Kidney (tissue), 14 donors: ENCODE results near the gene PROP1. TPM values are rescaled to one million over a fixed set of nuclear protein-coding genes. Genes with fewer than 3 reads are reported as not detected.

Experiments used
- DNase-seq, 5 donors: peaks; one replicate each; pipeline ENCODE4 v3.0.0-alpha.2; 2013 to 2020
- FAIRE-seq: peaks from 2 replicates; lab custom pipeline; 2012; peaks lifted over from hg19 to GRCh38; lab: Jason Lieb, UNC
- H3K27ac ChIP-seq, 2 donors: one replicate each; pipeline ENCODE4 v1.7.0; 2013; ENCODE audit warnings: low read depth in 2 of 2, low read length in 2 of 2, inconsistent platforms in 1 of 2
- H3K27me3 ChIP-seq: one replicate; pipeline ENCODE4 v1.7.1; 2013; ENCODE audit warnings: low read length, inconsistent platforms; ENCODE audit not compliant: control insufficient read depth, insufficient read depth
- H3K36me3 ChIP-seq, 3 donors: one replicate each; pipeline versions ENCODE4 v1.7.0 to v1.7.1; 2013; ENCODE audit warnings: low read length in 3 of 3, control low read depth in 1 of 3, inconsistent platforms in 1 of 3; ENCODE audit not compliant: insufficient read depth in 3 of 3, control insufficient read depth in 2 of 3
- H3K4me1 ChIP-seq, 3 donors: one replicate each; pipeline versions ENCODE4 v1.7.0 to v1.7.1; 2013; ENCODE audit warnings: low read length in 3 of 3, inconsistent platforms in 1 of 3, low read depth in 1 of 3; ENCODE audit not compliant: control insufficient read depth in 2 of 3, insufficient read depth in 2 of 3
- H3K4me3 ChIP-seq, 3 donors: one replicate each; pipeline versions ENCODE4 v1.7.0 to v1.8.1; 2013; ENCODE audit warnings: low read length in 3 of 3, control low read depth in 1 of 3, inconsistent platforms in 1 of 3
- H3K9ac ChIP-seq, 3 donors: one replicate each; pipeline versions ENCODE4 v1.7.0 to v1.7.1; 2013; ENCODE audit warnings: low read length in 3 of 3, control low read depth in 1 of 3, inconsistent platforms in 1 of 3
- H3K9me3 ChIP-seq, 3 donors: one replicate each; pipeline versions ENCODE4 v1.7.0 to v1.7.1; 2013; ENCODE audit warnings: low read length in 3 of 3, control low read depth in 1 of 3, inconsistent platforms in 1 of 3; ENCODE audit not compliant: control insufficient read depth in 2 of 3, insufficient read depth in 1 of 3
- CTCF ChIP-seq: IDR thresholded peaks from 3 replicates; pipeline ENCODE4 v1.5.1; 2012; ENCODE audit warnings: mild to moderate bottlenecking, moderate library complexity, borderline replicate concordance; ENCODE audit not compliant: insufficient read depth; ENCODE audit errors: extremely low read depth
- intact Hi-C: fragments of 100-400 bp; cut with DNase I; formaldehyde crosslinking; loops from one replicate; pipeline ENCODE4 v1.11.1; 2022
- polyA plus RNA-seq: library from polyadenylated mRNA; stranded (reverse); fragments of 350-450 nt; fragmentation: Illumina TruSeq; extraction: RNeasy Lipid Tissue Mini Kit (QIAGEN cat#74804); gene quantifications from one replicate; pipeline ENCODE4 v1.2.3, GENCODE V29; 2014; ENCODE audit warnings: low read depth, low replicate concordance; ENCODE audit not compliant: insufficient read depth
- total RNA-seq: library from RNA; stranded (reverse); fragmentation: NEBNext Ultra II Directional; extraction: Animal tissue kit (Norgen Biotek cat#: 25700); gene quantifications from one replicate; pipeline ENCODE4 v1.2.1, GENCODE V29; 2021
- donor health status: control.
- donor health status: control.
- donor health status: control.
- donor health status: control.
- donor health status: control.
- donor health status: DM: yes; HTN: yes; CAD: no.
- donor health status: Normal renal cell carcinoma (clear cell type).

PROP1 gene
- total and polyA plus RNA-seq, 2 donors from 2014 or later = not detected

- Histone ChIP-seq H3K9me3 (no peaks in the 10 kb centered on the region), H3K4me1 (no peaks in the 10 kb centered on the region), H3K27ac (no peak overlapping the region), H3K27me3 (peaks cover 11% of the 10 kb centered on the region), H3K4me3 (no peak overlapping the region), H3K36me3 (no peaks in the 10 kb centered on the region), H3K9ac (no peak overlapping the region)
- DNase-seq (no peak), FAIRE-seq (no peak)
- TF ChIP-seq CTCF = no peak
- intact Hi-C loops = no loop called here
These were observed 6.9 kb downstream of the PROP1 start for GRCh38 chr5:177988989-177989625.

DNA sequence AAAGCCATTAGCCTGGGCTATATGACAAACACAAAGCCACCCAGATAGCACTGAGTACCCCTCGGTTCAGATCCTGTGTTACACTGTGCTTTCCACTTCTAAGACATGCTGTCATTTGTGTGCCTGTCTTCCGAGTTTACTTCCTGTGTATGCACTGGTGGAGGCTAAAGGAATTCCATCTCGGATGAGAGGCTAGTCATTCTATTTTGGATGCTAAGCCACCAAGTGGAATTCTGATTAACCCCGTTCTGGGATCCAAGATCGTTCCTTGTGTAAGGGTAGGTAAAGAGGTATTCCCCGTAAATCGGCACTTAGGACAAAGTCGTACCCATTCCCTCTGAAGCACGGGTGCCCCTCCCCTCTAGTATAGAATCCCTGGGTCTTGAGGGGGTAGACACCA lies 8.7 kb downstream of the PROP1 start:
- Histone ChIP-seq H3K4me1 (no peaks in the 10 kb centered on the region), H3K4me3 (no peak overlapping the region), H3K9me3 (no peaks in the 10 kb centered on the region), H3K27ac (no peak overlapping the region), H3K9ac (no peak overlapping the region), H3K27me3 (peaks cover 24% of the 10 kb centered on the region), H3K36me3 (no peaks in the 10 kb centered on the region)
- intact Hi-C loops = no loop called here
- no peak for TF ChIP-seq CTCF
- DNase-seq (no peak), FAIRE-seq (no peak)

DNA sequence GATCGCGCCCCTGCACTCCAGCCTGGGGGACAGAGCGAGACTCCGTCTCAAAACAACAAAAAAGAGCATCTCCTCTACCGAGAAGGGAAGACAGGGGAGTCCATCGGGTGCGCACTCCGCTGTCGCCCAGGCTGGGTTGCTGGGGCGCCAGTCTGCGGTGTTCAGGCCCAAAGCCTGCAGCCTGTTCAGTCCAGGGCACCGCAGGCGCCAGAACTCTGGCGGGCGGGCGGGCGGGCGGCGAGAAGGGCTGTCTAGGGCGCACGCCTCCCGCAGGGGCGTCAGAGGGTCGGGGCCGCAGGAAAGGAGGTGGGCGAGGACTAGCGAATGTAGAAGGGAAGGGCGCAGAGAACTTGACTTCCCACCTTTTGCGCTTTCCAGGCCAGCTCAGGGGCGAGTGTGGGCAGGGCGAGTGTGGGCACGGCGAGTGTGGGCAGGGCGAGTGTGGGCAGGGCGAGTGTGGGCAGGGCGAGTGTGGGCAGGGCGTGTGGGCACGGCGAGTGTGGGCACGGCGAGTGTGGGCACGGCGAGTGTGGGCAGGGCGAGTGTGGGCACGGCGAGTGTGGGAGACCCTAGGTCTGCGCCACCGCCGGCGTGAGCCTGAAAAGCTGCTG lies 10.5 kb downstream of the PROP1 start:
- intact Hi-C loops = no loop called here
- no peak for TF ChIP-seq CTCF
- H3K27ac ChIP-seq = no peak overlapping the region
- no peak overlapping the region for H3K4me3 ChIP-seq
- no peaks in the 10 kb centered on the region for H3K36me3 ChIP-seq
- no peaks in the 10 kb centered on the region for H3K9me3 ChIP-seq
- FAIRE-seq = no peak
- H3K27me3 ChIP-seq = peaks cover 24% of the 10 kb centered on the region
- DNase-seq = no peak
- no peaks in the 10 kb centered on the region for H3K4me1 ChIP-seq
- H3K9ac ChIP-seq = no peak overlapping the region
